ENCODE data around the gene MFN2. TPM values are rescaled to one million over a fixed set of nuclear protein-coding genes. Genes with fewer than 3 reads are reported as not detected.

MFN2 gene
- total and polyA plus RNA-seq, 4 donors: 26.7 to 70.8 (median 39.9) TPM

- peak in 1 of 3 donors; percentile 25 for DNase-seq
Measured at GRCh38 chr1:12052997-12053686, 72.9 kb downstream of the MFN2 start.

DNA sequence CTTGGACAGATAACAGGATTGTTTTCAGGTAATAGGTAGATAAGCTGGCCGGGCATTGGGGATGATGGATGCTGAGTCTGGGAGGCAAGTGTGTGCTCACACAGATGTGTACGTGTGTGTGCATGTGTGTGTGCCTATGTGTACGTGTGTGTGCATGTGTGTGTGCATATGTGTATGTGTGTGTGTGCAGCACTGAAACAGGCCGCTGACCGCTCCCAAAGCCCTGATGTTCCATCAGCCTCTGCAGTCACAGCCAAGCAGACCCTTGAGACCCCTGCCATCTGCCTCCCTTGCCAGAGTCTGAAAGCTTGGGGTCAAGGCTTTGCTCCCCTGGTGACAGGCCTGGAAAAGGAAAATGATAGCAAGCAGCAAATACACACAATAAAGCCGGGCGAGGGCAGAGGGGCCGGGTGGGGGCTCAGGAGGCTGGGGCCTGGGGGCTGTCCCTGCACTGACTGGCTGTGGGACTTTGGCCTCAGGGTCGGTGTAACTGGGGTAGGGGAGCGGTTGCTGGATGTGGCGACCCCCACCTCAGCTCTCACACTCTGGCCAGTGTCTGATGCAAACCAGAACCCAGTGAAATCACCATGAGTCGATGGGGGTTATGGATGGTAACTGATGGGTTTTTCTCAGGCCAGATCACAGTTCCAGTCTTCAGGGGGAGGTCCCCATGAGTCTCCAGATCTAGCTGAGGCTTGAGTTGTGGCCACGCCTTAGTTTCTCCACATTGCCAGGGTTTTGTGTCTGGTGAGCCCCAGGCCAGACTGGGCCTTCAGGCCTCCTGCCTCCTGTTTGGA is 73.7 kb downstream of the MFN2 start:
- ATAC-seq (ENCODE audit: insufficient read depth, low FRiP score) (no peak), DNase-seq (no peak)
- Histone ChIP-seq H3K9me3 (ENCODE audit: control insufficient read depth in 4 of 4, insufficient read depth in 3 of 4, low read length in 3 of 4) (no peaks in the 10 kb centered on the region), H3K4me1 (ENCODE audit: control insufficient read depth in 5 of 5, insufficient read depth in 5 of 5, low read length in 5 of 5) (peaks cover 0 to 6% (median 0%) of the 10 kb centered on the region in 5 donors), H3K27me3 (ENCODE audit: control insufficient read depth in 3 of 3, insufficient read depth in 3 of 3, low read length in 2 of 3) (no peaks in the 10 kb centered on the region), H3K36me3 (ENCODE audit: control insufficient read depth in 4 of 4, insufficient read depth in 4 of 4, low read length in 4 of 4) (no peaks in the 10 kb centered on the region), H3K9ac (ENCODE audit: insufficient read depth in 1 of 2, low read length in 2 of 2) (no peak overlapping the region), H3K4me3 (no peak overlapping the region), H3K27ac (ENCODE audit: low read depth in 1 of 2, low read length in 1 of 2) (no peak overlapping the region)
- TF ChIP-seq CTCF (IDR thresholded peaks at IDR 0.05; ENCODE audit: control extremely low read depth, extremely low read depth): no peak
- WGBS, 2 donors: 73 to 89% methylated on average over 13 of the region's 13 CpGs

More at GRCh38 chr1:12052997-12053686, 72.9 kb downstream of the MFN2 start:
- no peak overlapping the region for H3K9ac ChIP-seq (ENCODE audit: insufficient read depth in 1 of 2, low read length in 2 of 2)
- peaks cover 0 to 6% (median 0%) of the 10 kb centered on the region in 5 donors for H3K4me1 ChIP-seq (ENCODE audit: control insufficient read depth in 5 of 5, insufficient read depth in 5 of 5, low read length in 5 of 5)
- H3K9me3 ChIP-seq (ENCODE audit: control insufficient read depth in 4 of 4, insufficient read depth in 3 of 4, low read length in 3 of 4): no peaks in the 10 kb centered on the region
- no peaks in the 10 kb centered on the region for H3K27me3 ChIP-seq (ENCODE audit: control insufficient read depth in 3 of 3, insufficient read depth in 3 of 3, low read length in 2 of 3)
- no peaks in the 10 kb centered on the region for H3K36me3 ChIP-seq (ENCODE audit: control insufficient read depth in 4 of 4, insufficient read depth in 4 of 4, low read length in 4 of 4)
- ATAC-seq (ENCODE audit: insufficient read depth, low FRiP score): no peak
- WGBS, 2 donors: 81 to 84% methylated on average over 14 of the region's 14 CpGs
- no peak for TF ChIP-seq CTCF (IDR thresholded peaks at IDR 0.05; ENCODE audit: control extremely low read depth, extremely low read depth)
- H3K4me3 ChIP-seq: no peak overlapping the region
- H3K27ac ChIP-seq (ENCODE audit: low read depth in 1 of 2, low read length in 1 of 2): no peak overlapping the region

GRCh38 chr1:12055259-12055658 is 75.0 kb downstream of the MFN2 start:
- Histone ChIP-seq H3K4me1 (ENCODE audit: control insufficient read depth in 5 of 5, insufficient read depth in 5 of 5, low read length in 5 of 5) (peaks cover 0 to 6% (median 0%) of the 10 kb centered on the region in 5 donors), H3K4me3 (no peak overlapping the region), H3K9ac (ENCODE audit: insufficient read depth in 1 of 2, low read length in 2 of 2) (no peak overlapping the region), H3K9me3 (ENCODE audit: control insufficient read depth in 4 of 4, insufficient read depth in 3 of 4, low read length in 3 of 4) (peaks cover 0 to 2% (median 0%) of the 10 kb centered on the region in 4 donors), H3K27ac (ENCODE audit: low read depth in 1 of 2, low read length in 1 of 2) (no peak overlapping the region), H3K27me3 (ENCODE audit: control insufficient read depth in 3 of 3, insufficient read depth in 3 of 3, low read length in 2 of 3) (peaks cover 0 to 3% (median 0%) of the 10 kb centered on the region in 3 donors), H3K36me3 (ENCODE audit: control insufficient read depth in 4 of 4, insufficient read depth in 4 of 4, low read length in 4 of 4) (no peaks in the 10 kb centered on the region)
- WGBS, 2 donors: 78 to 79% methylated on average over 6 of the region's 6 CpGs
- ATAC-seq (ENCODE audit: insufficient read depth, low FRiP score) (no peak), DNase-seq (no peak)
- TF ChIP-seq CTCF (IDR thresholded peaks at IDR 0.05; ENCODE audit: control extremely low read depth, extremely low read depth): no peak
